A549 (cell line): ENCODE results near the gene HNRNPA1. TPM values are rescaled to one million over a fixed set of nuclear protein-coding genes. Genes with fewer than 3 reads are reported as not detected.
"Not testable (repeated sequence)": the region's sequence is repeated elsewhere in the genome, so short reads cannot be mapped to it uniquely, and the experiment has no call there.

Experiments used
- ATAC-seq, 2 experiments: fragments of 200-7000 bp in 1 of 2; fragments of >200 bp in 1 of 2; cut with Nextera tagmentation in 1 of 2; cut with Tn5 transposase in 1 of 2; 3 replicates each; pipeline versions ENCODE4 v1.8.0 to v1.9.1; 2018 to 2020; ENCODE audit warnings: mild to moderate bottlenecking in 1 of 2, moderate library complexity in 1 of 2
- CTCF ChIA-PET: fragments of 300-600 bp; sonication (Branson Sonifier 250); formaldehyde crosslinking; extraction: SDS; loops from one replicate; lab custom pipeline; 2021; ENCODE audit warnings: antibody characterized with exemption, inconsistent platforms; lab: Yijun Ruan, JAX
- POLR2A ChIA-PET: fragments of 350-600 bp; formaldehyde crosslinking; extraction: SDS; loops from one replicate; lab custom pipeline; 2021; ENCODE audit warnings: antibody characterized with exemption, inconsistent platforms; lab: Yijun Ruan, JAX
- DNase-seq, 2 experiments: peaks; one replicate each; pipeline versions ENCODE4 v3.0.0 to v3.0.0-alpha.2; 2011 to 2016; ENCODE audit warnings: low read depth in 1 of 2, low spot score in 1 of 2
- FAIRE-seq: peaks from 2 replicates; lab custom pipeline; 2011; peaks lifted over from hg19 to GRCh38; lab: Jason Lieb, UNC
- H3K27ac ChIP-seq, 2 experiments: fragments of >200 bp; sonication (Bioruptor Twin); formaldehyde crosslinking; 3 replicates each; pipeline ENCODE4 v1.5.1; 2016 to 2017
- H3K4me1 ChIP-seq: fragments of >200 bp; sonication (Bioruptor Twin); formaldehyde crosslinking; 3 replicates; pipeline ENCODE4 v1.6.1; 2016
- H3K4me2 ChIP-seq: fragments of >200 bp; sonication (Bioruptor Twin); formaldehyde crosslinking; 3 replicates; pipeline ENCODE4 v1.6.1; 2016
- H3K4me3 ChIP-seq: fragments of >200 bp; sonication (Bioruptor Twin); formaldehyde crosslinking; 3 replicates; pipeline ENCODE4 v1.5.1; 2016
- H3K9me3 ChIP-seq: fragments of >200 bp; sonication (Bioruptor Twin); formaldehyde crosslinking; 3 replicates; pipeline ENCODE4 v1.6.1; 2016
- EHF ChIP-seq: fragments of 250-450 bp; sonication (Bioruptor Pico); IDR thresholded peaks from 2 replicates; pipeline ENCODE4 v1.5.0; 2020; ENCODE audit warnings: mild to moderate bottlenecking
- FOSB ChIP-seq: fragments of 250-450 bp; sonication (Bioruptor Pico); IDR thresholded peaks from 2 replicates; pipeline ENCODE4 v1.5.0; 2020; ENCODE audit warnings: mild to moderate bottlenecking, moderate library complexity
- FOSL2 ChIP-seq, 2 experiments: fragments of 450-650 bp in 1 of 2; fragments of >200 bp in 1 of 2; sonication (Bioruptor Twin) in 1 of 2; formaldehyde crosslinking; IDR thresholded peaks; 2 replicates each; pipeline versions ENCODE4 v1.5.0 to v1.6.1; 2016 to 2020; ENCODE audit warnings: mild to moderate bottlenecking in 1 of 2, moderate library complexity in 1 of 2
- FOXS1 ChIP-seq: fragments of 250-450 bp; sonication (Bioruptor Pico); IDR thresholded peaks from 2 replicates; pipeline ENCODE4 v1.5.0; 2020; ENCODE audit warnings: mild to moderate bottlenecking, moderate library complexity
- HOXA7 ChIP-seq: fragments of 250-450 bp; sonication (Bioruptor Pico); IDR thresholded peaks from 2 replicates; pipeline ENCODE4 v1.5.0; 2020; ENCODE audit warnings: mild to moderate bottlenecking, moderate library complexity
- JUN ChIP-seq, 2 experiments: fragments of >200 bp; sonication (Bioruptor Twin); formaldehyde crosslinking; IDR thresholded peaks; 2 replicates in 1 of 2; 3 replicates in 1 of 2; pipeline ENCODE4 v1.6.1; 2016 to 2017
- KDM5A ChIP-seq: fragments of 200-600 bp; sonication (generic); IDR thresholded peaks from 2 replicates; pipeline ENCODE4 v1.6.1; 2016; ENCODE audit warnings: antibody characterized with exemption, mild to moderate bottlenecking
- MAZ ChIP-seq: fragments of 150-350 bp; IDR thresholded peaks from 2 replicates; pipeline ENCODE4 v1.6.1; 2014; ENCODE audit warnings: antibody characterized with exemption, low read depth, low read length, borderline replicate concordance
- NR3C1 ChIP-seq: fragments of >200 bp; sonication (Bioruptor Twin); formaldehyde crosslinking; IDR thresholded peaks from 3 replicates; pipeline ENCODE4 v1.6.1; 2017
- PHF8 ChIP-seq: fragments of 200-600 bp; sonication (generic); IDR thresholded peaks from 2 replicates; pipeline ENCODE4 v1.6.1; 2016; ENCODE audit warnings: low read depth, mild to moderate bottlenecking, antibody characterized with exemption, moderate library complexity, borderline replicate concordance
- POLR2A ChIP-seq: IDR thresholded peaks from 2 replicates; pipeline ENCODE4 v1.6.1; 2012; ENCODE audit warnings: mild to moderate bottlenecking, low read length
- POLR2AphosphoS2 ChIP-seq: conservative IDR thresholded peaks from 2 replicates; pipeline ENCODE4 v1.6.1; 2012; ENCODE audit warnings: low read length, improper control_type of control experiment, inconsistent platforms
- RARB ChIP-seq: fragments of 250-450 bp; sonication (Bioruptor Pico); IDR thresholded peaks from 2 replicates; pipeline ENCODE4 v1.8.0; 2021; ENCODE audit warnings: mild to moderate bottlenecking, moderate library complexity
- TFCP2L1 ChIP-seq: fragments of 250-450 bp; sonication (Bioruptor Pico); IDR thresholded peaks from 2 replicates; pipeline ENCODE4 v1.5.0; 2021; ENCODE audit warnings: mild to moderate bottlenecking
- TP53 ChIP-seq: fragments of 250-450 bp; sonication (Bioruptor Pico); IDR thresholded peaks from 2 replicates; pipeline ENCODE4 v1.5.0; 2021; ENCODE audit warnings: mild to moderate bottlenecking, moderate library complexity
- WGBS: methylation state at CpG from one replicate; pipeline ENCODE4 v1.1.6; 2017; ENCODE audit errors: missing lambda C conversion rate; 5-methylcytosine and 5-hydroxymethylcytosine counted together
- polyA plus RNA-seq, 4 experiments: library from polyadenylated mRNA; depleted of rRNA in 3 of 4; stranded (reverse); fragments of >200 nt; fragmentation: RNase III in 1 of 4; extraction: RNeasy Plus Mini Kit Qiagen cat#74134 plus additional on column Dnase treatment in 1 of 4; gene quantifications; 2 replicates in 3 of 4; 3 replicates in 1 of 4; pipeline ENCODE4 v1.2.3, GENCODE V29; 2011 to 2017
- TF ChIP-seq, protein P1 (sequence below): fragments of 250-450 bp; sonication (Bioruptor Pico); IDR thresholded peaks from 2 replicates; pipeline ENCODE4 v1.5.0; 2020; ENCODE audit warnings: low read depth, mild to moderate bottlenecking, moderate library complexity
- TF ChIP-seq, protein P2 (sequence below): IDR thresholded peaks from 2 replicates; pipeline ENCODE4 v1.6.1; 2012; ENCODE audit warnings: low read depth, borderline replicate concordance
- TF ChIP-seq, protein P3 (sequence below): fragments of 250-450 bp; sonication (Bioruptor Pico); IDR thresholded peaks from 2 replicates; pipeline ENCODE4 v1.5.0; 2021; ENCODE audit warnings: mild to moderate bottlenecking, moderate library complexity, borderline replicate concordance
- TF ChIP-seq, protein P4 (sequence below): fragments of >200 bp; sonication (Bioruptor Twin); formaldehyde crosslinking; IDR thresholded peaks from 3 replicates; pipeline ENCODE4 v1.6.1; 2016

The HNRNPA1 gene
- polyA plus RNA-seq, 2 of the 4 experiments (the other 2 are of a cell fraction) = 880 to 1,479 TPM

DNA sequence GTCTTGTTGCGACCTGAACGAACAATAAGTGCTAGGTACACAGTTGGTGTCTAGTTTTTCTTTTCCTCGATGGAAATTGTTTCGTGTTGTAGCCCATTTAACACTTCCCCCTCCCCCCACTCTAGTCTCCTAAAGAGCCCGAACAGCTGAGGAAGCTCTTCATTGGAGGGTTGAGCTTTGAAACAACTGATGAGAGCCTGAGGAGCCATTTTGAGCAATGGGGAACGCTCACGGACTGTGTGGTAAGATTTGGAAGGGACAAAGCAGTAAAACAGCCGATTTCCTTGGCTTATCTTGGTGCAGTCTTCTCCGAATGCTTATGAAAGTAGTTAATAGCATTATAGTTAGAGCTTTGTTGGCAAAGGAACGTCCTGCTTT is 724 bp downstream of the HNRNPA1 start:
- H3K9me3 ChIP-seq, DNase-seq, FAIRE-seq: not testable (repeated sequence)
- peak in 1 of 2 experiments; percentile 52; a peak in 1 of 5 replicates for TF ChIP-seq JUN (IDR thresholded peaks at IDR 0.05)
- 0 out of 2 replicates have a peak, but pooled peaks have one; percentile 27 for TF ChIP-seq FOXS1
- TF ChIP-seq, protein P1, sequence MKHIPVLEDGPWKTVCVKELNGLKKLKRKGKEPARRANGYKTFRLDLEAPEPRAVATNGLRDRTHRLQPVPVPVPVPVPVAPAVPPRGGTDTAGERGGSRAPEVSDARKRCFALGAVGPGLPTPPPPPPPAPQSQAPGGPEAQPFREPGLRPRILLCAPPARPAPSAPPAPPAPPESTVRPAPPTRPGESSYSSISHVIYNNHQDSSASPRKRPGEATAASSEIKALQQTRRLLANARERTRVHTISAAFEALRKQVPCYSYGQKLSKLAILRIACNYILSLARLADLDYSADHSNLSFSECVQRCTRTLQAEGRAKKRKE = 0 out of 2 replicates have a peak, but pooled peaks have one; percentile 42
- peak; percentile 68 for TF ChIP-seq POLR2AphosphoS2
- TF ChIP-seq, protein P2, sequence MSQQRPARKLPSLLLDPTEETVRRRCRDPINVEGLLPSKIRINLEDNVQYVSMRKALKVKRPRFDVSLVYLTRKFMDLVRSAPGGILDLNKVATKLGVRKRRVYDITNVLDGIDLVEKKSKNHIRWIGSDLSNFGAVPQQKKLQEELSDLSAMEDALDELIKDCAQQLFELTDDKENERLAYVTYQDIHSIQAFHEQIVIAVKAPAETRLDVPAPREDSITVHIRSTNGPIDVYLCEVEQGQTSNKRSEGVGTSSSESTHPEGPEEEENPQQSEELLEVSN = 0 out of 2 replicates have a peak, but pooled peaks have one; percentile 53
- TF ChIP-seq FOSB (CRISPR knock-in tag) = peak; percentile 54
- TF ChIP-seq TP53 (CRISPR knock-in tag) = 0 out of 2 replicates have a peak, but pooled peaks have one; percentile 11
- peak; percentile 37 for TF ChIP-seq TFCP2L1 (CRISPR knock-in tag)
- TF ChIP-seq HOXA7 = peak; percentile 91
- TF ChIP-seq EHF (CRISPR knock-in tag) = peak; percentile 51; the same call in 1 of the 2 replicates
- TF ChIP-seq, protein P3, sequence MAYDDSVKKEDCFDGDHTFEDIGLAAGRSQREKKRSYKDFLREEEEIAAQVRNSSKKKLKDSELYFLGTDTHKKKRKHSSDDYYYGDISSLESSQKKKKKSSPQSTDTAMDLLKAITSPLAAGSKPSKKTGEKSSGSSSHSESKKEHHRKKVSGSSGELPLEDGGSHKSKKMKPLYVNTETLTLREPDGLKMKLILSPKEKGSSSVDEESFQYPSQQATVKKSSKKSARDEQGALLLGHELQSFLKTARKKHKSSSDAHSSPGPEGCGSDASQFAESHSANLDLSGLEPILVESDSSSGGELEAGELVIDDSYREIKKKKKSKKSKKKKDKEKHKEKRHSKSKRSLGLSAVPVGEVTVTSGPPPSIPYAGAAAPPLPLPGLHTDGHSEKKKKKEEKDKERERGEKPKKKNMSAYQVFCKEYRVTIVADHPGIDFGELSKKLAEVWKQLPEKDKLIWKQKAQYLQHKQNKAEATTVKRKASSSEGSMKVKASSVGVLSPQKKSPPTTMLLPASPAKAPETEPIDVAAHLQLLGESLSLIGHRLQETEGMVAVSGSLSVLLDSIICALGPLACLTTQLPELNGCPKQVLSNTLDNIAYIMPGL (CRISPR knock-in tag) = 0 out of 2 replicates have a peak, but pooled peaks have one; percentile 48
- ChIA-PET POLR2A (interaction anchor here (0.8 to 3.3 kb wide), 5 partner anchors 12 to 61 kb away, joined by 8 to 40 read pairs (median 18); partner anchors contain the start of genes COPZ1 and NFE2), CTCF (interaction anchor here (0.9 to 1.2 kb wide), 5 partner anchors 18 to 67 kb away, joined by 3 to 5 read pairs (median 3); partner anchors contain the start of gene COPZ1)
- Histone ChIP-seq H3K27ac (peak overlapping the region; percentile 87 to 96), H3K4me1 (peaks cover 35% of the 10 kb centered on the region), H3K4me2 (peak overlapping the region; percentile 93), H3K4me3 (peak overlapping the region; percentile 88)
- WGBS = under 1% methylated on average over 10 of the region's 10 CpGs
- peak in 1 of 2 experiments; percentile 4; a peak in 3 of 6 replicates for ATAC-seq

DNA sequence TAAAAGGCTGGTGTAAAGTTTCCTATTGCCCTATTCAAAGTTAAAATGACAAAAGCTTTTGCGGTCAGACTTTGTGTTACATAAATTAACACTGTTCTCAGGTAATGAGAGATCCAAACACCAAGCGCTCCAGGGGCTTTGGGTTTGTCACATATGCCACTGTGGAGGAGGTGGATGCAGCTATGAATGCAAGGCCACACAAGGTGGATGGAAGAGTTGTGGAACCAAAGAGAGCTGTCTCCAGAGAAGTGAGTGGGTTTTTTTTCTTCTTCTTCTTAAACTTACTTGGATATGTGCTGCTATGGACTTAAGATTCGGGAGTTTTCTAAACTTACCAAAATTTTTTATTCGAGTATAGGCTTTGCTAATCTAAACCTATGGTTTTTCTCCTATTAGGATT is 1.2 kb downstream of the HNRNPA1 start:
- not testable (repeated sequence) for FAIRE-seq; DNase-seq; ATAC-seq; H3K9me3 ChIP-seq; TF ChIP-seq FOSL2 (IDR thresholded peaks at IDR 0.05)
- peak overlapping the region; percentile 88 for H3K4me3 ChIP-seq
- peak overlapping the region; percentile 93 for H3K4me2 ChIP-seq
- WGBS = 1% methylated on average over 4 of the region's 4 CpGs
- TF ChIP-seq TFCP2L1 (CRISPR knock-in tag) (0 out of 2 replicates have a peak, but pooled peaks have one; percentile 53), FOSL2 (CRISPR knock-in tag; IDR thresholded peaks at IDR 0.05) (0 out of 2 replicates have a peak, but pooled peaks have one; percentile 24), RARB (0 out of 2 replicates have a peak, but pooled peaks have one; percentile 26), HOXA7 (peak; percentile 47; the same call in 1 of the 2 replicates)
- peak overlapping the region; percentile 87 to 96 for H3K27ac ChIP-seq
- H3K4me1 ChIP-seq = peaks cover 39% of the 10 kb centered on the region
- ChIA-PET CTCF (interaction anchor here (0.9 to 1.2 kb wide), 5 partner anchors 18 to 67 kb away, joined by 3 to 5 read pairs (median 3); partner anchors contain the start of gene COPZ1), POLR2A (interaction anchor here (0.8 to 3.3 kb wide), 4 partner anchors 11 to 62 kb away, joined by 8 to 40 read pairs (median 20); partner anchors contain the start of gene COPZ1)

DNA sequence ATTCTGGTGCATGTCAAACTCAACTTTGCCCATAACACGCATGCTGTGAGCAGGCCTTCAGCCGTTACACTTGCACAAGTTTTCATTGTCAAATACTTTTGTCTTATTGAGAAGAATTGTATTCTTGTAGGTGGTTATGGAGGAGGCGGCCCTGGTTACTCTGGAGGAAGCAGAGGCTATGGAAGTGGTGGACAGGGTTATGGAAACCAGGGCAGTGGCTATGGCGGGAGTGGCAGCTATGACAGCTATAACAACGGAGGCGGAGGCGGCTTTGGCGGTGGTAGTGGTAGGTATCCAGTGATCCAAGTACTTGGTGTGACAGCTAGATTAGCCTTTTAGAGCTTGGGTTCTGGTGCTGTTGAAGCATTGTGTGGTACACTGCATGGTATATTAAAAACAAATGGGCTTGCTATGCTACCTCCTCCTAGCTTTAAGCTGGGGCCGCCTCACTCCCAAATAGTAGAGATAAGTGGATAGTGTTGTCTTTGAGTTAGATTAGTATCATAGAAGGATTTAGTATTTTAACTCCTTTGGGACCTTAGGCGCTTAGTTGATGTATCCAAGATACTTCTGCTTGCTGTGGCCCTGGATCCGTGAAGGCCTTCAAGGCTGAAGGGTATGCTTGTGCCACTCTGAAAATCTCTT is 2.5 kb downstream of the HNRNPA1 start:
- Histone ChIP-seq H3K9me3 (no peaks in the 10 kb centered on the region), H3K4me3 (peak overlapping the region; percentile 88), H3K27ac (peak overlapping the region; percentile 7 to 96; a peak in 4 of 6 replicates), H3K4me1 (peaks cover 44% of the 10 kb centered on the region), H3K4me2 (peak overlapping the region; percentile 93)
- no peak for ATAC-seq
- WGBS = 20% methylated on average over 11 of the region's 11 CpGs
- TF ChIP-seq MAZ (no peak), FOSB (CRISPR knock-in tag) (peak; percentile 86; the same call in 1 of the 2 replicates), NR3C1 (no peak), TFCP2L1 (CRISPR knock-in tag) (peak; percentile 81), TP53 (CRISPR knock-in tag) (peak; percentile 19; the same call in 1 of the 2 replicates), KDM5A (no peak), HOXA7 (peak; percentile 81; the same call in 1 of the 2 replicates), PHF8 (no peak), JUN (IDR thresholded peaks at IDR 0.05) (peak in 1 of 2 experiments; percentile 11; a peak in 2 of 5 replicates), RARB (no peak; the same call in 1 of the 2 replicates), POLR2A (no peak)
- TF ChIP-seq, protein P4, sequence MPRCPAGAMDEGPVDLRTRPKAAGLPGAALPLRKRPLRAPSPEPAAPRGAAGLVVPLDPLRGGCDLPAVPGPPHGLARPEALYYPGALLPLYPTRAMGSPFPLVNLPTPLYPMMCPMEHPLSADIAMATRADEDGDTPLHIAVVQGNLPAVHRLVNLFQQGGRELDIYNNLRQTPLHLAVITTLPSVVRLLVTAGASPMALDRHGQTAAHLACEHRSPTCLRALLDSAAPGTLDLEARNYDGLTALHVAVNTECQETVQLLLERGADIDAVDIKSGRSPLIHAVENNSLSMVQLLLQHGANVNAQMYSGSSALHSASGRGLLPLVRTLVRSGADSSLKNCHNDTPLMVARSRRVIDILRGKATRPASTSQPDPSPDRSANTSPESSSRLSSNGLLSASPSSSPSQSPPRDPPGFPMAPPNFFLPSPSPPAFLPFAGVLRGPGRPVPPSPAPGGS = no peak
- no peak for DNase-seq
- CTCF ChIA-PET = interaction anchor here (0.7 to 4.6 kb wide), 7 partner anchors 11 to 77 kb away, joined by 3 to 38 read pairs (median 5); partner anchors contain the start of gene COPZ1
- no peak for FAIRE-seq
- POLR2A ChIA-PET = interaction anchor here (1.2 kb wide), 1 partner anchor 42 kb away, joined by 3 read pairs; the partner anchor contains the start of gene COPZ1
